Activated CD4-positive, alpha-beta T cell treated with anti-CD3 and anti-CD28 coated beads, Interleukin-2, amount 50 U/mL, for 1 hour (primary cell): ENCODE results near the gene ROM1.

Source experiments
- DNase-seq: peaks from one replicate; pipeline ENCODE4 v3.0.0-alpha.2; 2020

ROM1 gene

DNA sequence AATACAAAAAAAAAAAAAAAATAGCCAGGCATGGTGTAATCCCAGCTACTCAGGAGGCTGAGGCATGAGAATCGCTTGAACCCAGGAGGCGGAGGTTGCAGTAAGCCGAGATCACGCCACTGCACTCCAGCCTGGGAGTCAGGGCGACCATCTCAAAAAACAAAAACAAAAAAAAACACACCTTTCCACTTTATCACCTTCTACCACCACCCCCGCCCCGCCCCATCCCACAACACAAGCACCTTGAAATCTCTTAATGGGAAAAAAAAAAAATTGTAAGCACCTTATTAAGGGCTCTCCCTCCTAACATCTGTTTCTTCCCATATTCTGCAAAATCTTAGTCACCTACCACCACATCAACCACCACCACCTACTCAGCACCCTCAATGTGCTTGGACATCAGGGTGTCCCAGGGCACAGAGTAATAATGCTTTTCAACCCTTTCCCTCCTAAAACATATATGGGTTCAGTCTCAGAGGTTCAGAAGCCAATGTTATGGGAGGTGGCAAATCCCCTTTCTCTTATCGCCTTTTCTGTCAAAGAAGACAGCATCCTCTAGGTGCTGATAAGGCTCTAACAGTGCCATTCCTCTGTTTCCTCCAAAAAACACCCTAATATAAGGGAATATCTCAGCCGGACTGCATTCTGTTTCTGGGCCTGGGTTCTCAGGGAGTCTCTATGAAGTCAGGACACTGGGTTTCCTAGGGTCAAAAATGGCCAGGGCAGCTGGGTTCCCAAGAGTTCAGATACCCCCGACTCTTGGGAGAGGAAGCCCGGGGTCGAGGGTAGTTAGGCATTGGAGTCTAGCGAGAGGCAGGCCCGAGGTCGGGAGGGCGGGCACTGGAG is 39.3 kb downstream of the ROM1 start:
- DNase-seq, result no peak

DNA sequence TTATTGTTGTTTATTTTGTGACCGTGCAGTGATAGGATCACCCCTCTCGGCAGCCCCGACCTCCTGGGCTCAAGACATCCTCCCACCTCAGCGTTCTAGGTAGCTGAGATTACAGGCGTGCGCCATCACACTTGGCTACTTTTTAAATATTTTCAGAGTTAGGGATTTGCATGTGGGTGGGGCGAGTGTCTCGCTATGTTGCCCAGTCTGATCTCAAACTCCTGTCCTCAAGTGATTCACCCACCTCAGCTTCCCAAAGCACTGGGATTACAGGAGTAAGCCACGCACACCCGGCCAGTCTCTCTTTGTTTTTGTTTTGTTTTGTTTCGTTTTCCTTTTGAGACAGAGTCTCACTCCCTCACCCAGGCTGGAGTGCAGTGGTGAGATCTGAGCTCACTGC is 41.2 kb downstream of the ROM1 start:
- DNase-seq, result no peak

DNA sequence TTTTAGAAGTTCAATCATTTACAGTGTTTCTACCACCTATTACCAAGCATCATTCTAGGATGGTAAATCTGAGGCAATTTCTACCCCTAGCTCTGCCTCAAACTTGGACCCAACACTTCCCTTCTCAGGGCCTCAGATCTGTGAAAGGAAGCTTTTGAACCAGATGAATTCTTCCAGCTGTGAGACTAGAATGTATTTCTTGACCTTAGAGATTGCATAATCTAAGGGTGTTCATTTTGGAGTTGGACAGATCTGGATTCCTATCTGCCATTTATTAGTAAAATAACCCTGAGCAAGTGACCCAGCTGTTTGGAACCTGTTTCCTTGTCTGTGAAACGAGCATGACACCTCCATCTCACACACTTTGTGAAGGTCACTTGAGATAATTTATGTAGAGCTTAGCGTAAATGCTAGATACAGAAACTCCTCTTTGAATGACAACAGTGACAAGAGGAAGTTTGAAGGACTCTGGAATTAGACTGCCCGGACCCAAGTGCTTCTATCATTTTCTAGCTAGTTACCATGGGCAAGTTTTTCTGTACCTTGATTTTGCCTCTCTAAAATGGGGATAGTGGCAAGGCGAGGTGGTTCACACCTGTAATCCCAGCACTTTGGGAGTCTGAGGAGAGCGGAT is 43.9 kb downstream of the ROM1 start:
- DNase-seq, result no peak

GRCh38 chr11:62664405-62665074 is 51.5 kb downstream of the ROM1 start:
- peak; percentile 46 for DNase-seq
